Suprapubic skin (tissue), 3 donors: ENCODE data around the gene FOXRED2.

ENCODE experiments used
- CTCF ChIP-seq, 2 donors: fragments of 200-600 bp in 1 of 2; fragments of 450-650 bp in 1 of 2; sonication (generic) in 1 of 2; IDR thresholded peaks; one replicate each; pipeline ENCODE4 v1.5.1; 2016 to 2019; ENCODE audit warnings: antibody characterized with exemption in 2 of 2, mild to moderate bottlenecking in 1 of 2, moderate library complexity in 1 of 2
- POLR2A ChIP-seq, 2 donors: fragments of 450-650 bp; IDR thresholded peaks; one replicate each; pipeline ENCODE4 v1.6.1; 2017; ENCODE audit warnings: antibody characterized with exemption in 2 of 2, mild to moderate bottlenecking in 2 of 2, moderate library complexity in 2 of 2

GRCh38 chr22:36456464-36456845 lies 50.4 kb downstream of the FOXRED2 start:
- TF ChIP-seq CTCF (IDR thresholded peaks at IDR 0.05): no peak
- TF ChIP-seq POLR2A (IDR thresholded peaks at IDR 0.05): no peak
